GM11168 (cell line): Measurements from ENCODE around the gene D2HGDH.
"Not testable (repeated sequence)": the region's sequence is repeated elsewhere in the genome, so short reads cannot be mapped to it uniquely, and the experiment has no call there.

ENCODE experiments used
- in situ Hi-C: fragments of 300-500 bp; cut with MboI; formaldehyde crosslinking; loops from one replicate; pipeline ENCODE4 v1.12.0; 2022; ENCODE audit warnings: low sequenced_read_pairs; ENCODE audit not compliant: unreplicated experiment

Gene D2HGDH

DNA sequence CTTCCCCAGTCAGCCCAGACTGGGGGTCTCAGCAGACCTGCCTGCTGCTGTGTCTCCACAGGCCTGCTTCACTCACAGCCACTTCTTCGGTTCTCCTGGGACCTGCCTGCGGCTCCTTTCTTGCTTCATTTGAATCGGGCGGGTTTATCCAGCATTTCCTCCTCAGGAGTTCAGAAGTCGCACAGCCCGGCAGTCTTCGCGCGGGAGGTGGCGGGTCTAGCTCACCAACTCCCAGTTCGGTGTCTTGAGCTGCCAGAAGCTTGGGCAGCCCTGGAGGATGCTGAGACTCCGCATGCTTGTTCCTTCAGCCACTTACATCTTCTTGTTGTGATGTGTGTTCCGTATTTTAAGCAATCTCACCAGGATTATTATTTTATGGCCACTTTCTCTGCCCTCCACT is 10.8 kb downstream of the D2HGDH start:
- in situ Hi-C loops: loop anchor here (10.0 kb wide), 1 partner anchor 50 kb away; no protein-coding TSS in a partner anchor

DNA sequence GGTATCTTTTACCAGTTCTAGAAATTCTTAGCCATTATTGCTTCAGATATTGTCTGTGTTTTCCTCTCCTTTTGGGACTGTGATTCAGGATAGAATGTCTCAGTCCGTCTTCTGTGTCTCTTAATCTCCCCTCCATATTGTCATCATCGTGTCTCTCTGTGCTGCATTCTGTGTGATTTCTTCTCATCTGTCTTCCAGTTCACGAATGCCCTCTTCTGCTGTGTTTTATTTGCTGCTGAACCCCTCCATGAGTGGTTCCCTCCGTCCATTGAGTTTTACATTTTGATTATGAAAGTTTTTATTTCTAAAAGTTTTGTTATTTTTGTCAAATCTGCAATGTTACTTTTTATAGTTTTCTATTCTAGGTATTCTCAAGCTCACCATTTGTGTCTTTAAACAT is 11.7 kb downstream of the D2HGDH start:
- in situ Hi-C loops: loop anchor here (10.0 kb wide), 1 partner anchor 49 kb away; no protein-coding TSS in a partner anchor

DNA sequence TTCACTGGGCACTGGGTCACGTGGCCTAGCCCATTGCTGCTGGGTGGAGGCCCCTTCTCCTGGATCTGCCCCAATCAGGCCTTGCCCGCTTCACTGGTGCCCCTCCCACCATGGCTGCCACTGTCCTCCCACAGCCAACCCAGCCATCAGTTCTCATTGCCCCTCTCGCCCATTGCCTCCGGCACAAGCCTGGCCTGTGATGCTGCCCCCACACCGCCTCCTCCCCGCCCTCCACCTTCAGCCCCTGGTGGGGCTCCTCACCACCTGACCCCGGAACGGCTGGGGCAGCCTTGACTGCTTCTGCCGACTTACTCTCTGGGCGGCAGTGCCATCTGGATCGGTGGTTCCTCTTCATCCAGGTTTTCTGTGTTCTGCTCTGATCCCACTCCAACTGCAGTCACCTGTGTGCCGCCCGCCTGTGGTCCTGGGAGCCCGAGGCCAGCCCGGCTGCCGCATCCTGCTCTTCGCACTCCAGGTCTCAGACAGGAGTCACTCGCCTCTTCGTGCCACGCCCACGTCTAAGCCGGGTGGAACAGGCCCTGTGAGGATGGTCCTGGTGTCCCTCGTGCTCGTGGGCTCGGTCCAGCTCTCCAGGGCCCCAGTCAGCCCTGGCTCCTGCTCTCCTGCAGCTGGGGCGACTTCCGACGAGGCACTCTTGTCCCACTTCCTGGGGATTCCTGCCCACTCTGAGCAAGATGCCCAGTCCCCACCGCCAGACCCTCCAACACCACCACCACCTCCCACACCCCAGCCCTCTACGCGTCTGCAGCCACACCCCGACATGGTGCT is 14.2 kb downstream of the D2HGDH start:
- in situ Hi-C loops: loop anchor here (10.0 kb wide), 1 partner anchor 46 kb away; no protein-coding TSS in a partner anchor

DNA sequence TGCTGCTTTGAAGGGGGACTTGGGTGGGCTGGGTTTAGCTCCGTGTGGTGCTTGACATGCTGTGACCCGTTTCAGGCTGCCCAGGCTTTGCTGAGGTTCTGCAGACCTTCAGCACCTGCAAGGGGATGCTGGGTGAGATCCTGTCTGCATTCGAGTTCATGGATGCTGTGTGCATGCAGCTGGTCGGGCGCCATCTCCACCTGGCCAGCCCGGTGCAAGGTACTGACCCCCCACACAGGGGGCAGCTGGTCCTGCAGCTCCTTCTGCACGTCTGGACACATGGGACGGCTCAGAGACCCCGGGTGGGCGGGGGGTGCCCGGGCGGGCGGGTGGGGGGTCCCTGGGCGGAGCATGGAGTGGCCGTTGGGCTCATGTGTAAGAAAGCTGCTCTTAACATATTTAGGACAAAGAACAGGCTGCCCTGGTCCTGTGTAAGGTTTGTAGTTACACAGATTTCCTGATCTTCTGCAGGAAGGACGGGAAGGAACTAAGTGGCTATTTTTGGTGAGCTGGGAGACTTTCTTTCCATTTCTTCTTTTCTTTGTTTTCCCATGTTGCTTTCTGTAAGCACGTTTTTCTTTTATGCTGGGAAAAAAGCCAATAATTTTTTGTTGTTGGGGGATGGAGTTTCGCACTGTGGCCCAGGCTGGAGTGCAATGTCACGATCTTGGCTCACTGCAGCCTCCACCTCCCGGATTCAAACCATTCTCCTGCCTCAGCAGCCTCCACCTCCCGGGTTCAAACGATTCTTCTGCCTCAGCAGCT is 15.8 kb downstream of the D2HGDH start:
- in situ Hi-C loops: no loop called here

DNA sequence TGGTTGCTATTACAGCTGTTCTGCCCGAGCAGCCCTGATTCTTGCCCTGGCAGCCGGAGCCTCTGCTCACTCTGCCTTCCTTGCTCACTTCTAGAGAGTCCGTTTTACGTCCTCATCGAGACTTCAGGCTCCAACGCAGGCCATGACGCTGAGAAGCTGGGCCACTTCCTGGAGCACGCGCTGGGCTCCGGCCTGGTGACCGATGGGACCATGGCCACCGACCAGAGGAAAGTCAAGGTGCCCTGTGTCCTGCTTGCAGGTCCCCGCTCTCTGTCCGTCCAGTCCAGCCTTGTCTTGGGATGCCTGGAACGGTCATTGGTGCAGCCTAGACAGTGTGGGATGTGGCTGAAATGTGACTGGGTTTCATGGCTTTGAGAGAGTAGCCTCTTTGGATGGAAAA is 16.7 kb downstream of the D2HGDH start:
- in situ Hi-C loops: no loop called here

DNA sequence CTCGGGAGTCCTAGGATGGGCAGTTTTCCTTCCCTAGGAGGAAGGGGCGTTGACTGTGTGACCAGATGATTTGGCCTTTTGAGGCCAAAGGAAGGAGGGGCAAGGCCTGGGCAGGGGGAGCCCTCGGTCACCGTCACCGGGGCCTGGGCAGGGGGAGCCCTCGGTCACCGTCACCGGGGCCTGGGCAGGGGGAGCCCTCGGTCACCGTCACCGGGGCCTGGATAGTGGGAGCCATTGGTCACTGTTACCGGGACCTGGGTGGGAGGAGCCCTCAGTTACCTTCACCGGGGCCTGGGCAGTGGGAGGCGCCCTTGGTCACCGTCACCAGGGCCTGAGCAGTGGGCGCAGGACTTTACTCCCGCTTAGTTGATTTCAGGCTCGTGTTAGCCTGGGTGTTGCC is 17.3 kb downstream of the D2HGDH start:
- in situ Hi-C loops: no loop called here

DNA sequence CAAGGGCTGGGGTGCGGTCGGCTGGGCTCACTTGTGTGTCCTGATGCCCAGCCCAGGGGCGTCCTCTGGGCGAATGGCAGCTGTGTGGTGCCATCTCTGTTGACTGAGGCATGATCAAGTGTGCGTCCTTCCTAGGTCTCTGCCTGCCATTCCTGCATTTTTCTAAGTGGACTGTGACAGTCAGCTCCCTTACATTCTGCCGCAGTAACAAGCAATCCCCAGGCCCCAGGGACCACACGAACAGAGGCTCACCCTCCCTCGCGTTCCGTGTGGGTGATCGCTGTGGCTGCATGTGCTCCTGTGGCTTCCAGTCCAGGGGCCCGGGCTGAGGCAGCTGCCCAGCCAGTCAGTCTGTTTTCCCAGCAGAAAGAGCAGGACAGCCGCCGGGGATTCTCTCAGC is 17.8 kb downstream of the D2HGDH start:
- in situ Hi-C loops: no loop called here

DNA sequence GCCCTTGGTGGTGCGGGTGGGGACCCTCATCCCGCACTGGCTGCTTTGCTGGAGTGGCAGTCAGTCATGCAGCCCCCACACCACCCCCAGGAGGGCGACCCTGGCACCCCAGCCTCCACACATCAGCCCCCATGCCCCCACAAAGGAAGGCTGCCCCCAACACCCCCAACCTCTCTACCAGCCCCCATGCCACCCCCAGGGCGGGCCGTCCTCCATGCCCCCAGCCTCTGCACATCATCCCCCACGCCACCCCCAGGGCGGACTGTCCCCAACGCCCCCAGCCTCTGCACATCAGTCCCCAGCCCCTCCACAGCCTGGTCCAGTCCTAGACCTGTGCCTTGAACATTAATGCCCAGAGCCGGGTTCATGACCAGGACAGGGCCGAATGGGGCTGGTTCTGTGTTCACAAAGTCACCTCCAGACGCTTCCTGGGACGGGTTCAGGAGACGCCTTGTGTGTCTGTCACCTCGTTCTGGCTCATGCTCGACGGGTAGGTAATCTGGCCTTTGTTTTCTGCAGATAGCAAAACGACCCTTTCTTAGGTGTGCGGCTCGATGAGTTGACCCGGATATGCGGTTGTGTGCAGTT is 18.4 kb downstream of the D2HGDH start:
- in situ Hi-C loops: no loop called here

DNA sequence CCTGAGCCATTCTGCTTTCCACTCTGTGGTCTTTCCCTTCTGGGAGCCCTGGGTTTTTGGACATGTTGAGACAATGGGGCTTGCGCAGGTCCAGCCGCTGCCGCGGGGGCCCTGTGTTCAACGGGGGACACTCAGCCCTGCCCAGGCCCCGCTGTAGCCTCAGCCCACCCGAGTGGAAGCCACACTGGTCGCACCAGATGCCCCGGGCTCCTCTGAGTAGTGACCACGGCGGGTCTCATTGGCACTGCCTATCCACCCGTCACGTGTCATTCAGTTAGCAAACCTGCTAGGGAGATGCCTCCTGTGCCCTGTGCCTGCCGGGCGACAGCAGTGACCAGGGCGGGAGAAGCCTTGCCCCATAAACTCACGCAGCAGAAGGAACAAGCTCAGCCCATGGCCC is 19.1 kb downstream of the D2HGDH start:
- in situ Hi-C loops: no loop called here

DNA sequence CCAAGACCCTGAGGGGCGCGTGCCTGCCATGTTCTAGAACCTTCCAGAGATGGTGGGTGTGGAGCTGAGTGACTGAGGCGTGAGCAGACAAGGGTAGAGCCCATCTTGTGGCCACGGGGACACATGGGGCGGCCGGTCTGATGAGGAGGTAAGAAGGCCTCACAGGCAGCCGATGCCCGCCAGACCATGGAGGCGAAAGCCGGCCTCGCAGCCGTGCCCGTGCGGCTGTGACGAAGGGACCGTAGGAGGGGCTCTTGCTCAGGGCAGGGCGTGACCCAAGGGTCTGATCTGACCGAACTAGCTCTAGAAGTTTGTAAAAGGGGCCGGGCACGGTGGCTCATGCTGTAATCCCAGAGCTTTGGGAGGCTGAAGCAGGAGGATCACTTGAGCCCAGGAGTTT is 19.6 kb downstream of the D2HGDH start:
- in situ Hi-C loops: no loop called here

DNA sequence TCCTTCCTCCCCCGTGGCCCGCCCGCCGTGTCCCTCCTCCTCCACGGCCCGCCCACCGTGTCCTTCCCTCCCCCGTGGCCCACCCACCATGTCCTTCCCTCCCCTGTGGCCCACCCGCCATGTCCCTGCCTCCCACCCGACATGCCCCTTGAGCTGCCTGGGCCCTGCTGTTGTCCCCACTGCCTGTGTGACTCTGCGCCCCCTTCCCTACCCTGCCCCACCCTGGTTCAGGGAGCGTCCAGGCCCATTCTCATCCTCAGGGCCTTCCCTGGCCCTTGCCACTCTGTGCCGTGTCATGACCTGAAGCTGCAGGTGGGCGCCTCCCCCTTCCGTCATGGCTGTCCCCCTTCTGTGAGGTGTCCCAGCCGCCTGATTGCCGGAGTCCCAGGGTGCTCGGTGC is 20.7 kb downstream of the D2HGDH start:
- in situ Hi-C loops: no loop called here

DNA sequence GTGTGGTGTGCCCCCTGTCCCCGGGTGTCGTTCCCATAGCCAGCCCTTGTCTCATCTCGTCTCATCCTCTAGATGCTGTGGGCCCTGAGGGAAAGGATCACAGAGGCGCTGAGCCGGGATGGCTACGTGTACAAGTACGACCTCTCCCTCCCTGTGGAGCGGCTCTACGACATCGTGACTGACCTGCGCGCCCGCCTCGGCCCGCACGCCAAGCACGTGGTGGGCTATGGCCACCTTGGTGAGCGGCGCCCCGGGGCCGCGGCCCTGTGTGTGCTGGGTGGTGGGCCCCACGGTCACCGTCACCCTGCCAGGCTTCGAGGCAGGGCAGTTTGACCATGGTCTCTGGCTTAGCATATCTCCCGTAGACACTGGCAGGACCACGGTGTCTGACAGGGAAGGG is 21.3 kb downstream of the D2HGDH start:
- in situ Hi-C loops: no loop called here

DNA sequence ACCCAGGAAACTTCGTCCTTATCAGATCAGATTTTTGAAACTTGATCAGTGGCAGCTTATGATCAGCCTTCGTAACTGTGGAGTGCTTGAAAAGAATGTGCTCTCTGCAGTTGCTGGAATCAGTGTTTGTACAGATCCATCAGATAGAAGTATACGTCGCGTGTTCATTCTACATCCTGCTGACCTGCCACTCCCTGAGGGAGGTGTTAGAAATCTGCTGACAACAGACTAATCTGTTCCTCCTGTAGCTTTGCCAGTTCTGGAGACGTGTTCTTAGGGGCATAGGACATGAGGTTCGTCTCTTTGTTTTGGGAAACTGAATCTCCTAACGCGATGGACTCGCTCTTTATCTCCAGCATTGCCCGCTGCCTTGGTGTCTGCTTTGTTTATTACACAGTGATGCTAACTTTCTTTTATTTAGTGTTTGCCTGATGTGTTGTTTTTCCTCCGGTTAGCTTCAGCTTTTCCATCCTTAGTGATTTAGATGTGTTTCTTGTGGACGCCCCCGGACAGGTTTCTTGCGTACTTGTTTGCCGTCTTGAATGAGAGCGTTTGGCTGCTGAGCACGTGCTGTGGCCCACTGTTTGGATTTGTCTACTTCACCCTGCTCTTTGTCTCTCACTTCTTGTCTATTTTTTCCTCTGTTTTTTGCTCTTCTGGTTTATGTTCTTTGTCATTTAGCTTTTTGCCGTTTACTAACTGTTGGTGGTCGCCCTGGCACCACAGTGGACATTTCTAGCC is 24.8 kb downstream of the D2HGDH start:
- in situ Hi-C loops: no loop called here

DNA sequence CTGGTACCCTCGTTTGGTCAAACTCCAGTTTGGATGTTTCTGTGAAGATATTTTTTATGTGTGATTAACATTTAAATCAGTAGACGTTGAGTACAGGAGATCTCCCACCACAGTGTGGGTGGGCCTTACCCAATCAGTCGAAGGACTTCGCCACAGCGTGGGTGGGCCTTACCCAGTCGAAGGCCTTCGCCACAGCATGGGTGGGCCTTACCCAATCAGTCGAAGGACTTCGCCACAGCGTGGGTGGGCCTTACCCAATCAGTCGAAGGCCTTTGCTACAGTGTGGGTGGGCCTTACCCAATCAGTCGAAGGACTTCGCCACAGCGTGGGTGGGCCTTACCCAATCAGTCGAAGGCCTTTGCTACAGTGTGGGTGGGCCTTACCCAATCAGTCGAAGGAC is 25.5 kb downstream of the D2HGDH start:
- in situ Hi-C loops: not testable (repeated sequence)

DNA sequence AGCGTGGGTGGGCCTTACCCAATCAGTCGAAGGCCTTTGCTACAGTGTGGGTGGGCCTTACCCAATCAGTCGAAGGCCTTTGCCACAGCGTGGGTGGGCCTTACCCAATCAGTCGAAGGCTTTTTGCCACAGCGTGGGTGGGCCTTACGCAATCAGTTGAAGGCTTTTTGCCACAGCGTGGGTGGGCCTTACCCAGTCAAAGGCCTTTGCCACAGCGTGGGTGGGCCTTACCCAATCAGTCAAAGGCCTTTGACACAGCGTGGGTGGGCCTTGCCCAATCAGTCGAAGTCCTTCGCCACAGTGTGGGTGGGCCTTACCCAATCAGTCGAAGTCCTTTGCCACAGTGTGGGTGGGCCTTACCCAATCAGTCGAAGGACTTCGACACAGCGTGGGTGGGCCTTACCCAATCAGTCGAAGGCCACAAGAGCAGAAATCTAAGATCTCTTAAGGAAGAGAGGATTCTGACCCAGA is 25.9 kb downstream of the D2HGDH start:
- in situ Hi-C loops: no loop called here

DNA sequence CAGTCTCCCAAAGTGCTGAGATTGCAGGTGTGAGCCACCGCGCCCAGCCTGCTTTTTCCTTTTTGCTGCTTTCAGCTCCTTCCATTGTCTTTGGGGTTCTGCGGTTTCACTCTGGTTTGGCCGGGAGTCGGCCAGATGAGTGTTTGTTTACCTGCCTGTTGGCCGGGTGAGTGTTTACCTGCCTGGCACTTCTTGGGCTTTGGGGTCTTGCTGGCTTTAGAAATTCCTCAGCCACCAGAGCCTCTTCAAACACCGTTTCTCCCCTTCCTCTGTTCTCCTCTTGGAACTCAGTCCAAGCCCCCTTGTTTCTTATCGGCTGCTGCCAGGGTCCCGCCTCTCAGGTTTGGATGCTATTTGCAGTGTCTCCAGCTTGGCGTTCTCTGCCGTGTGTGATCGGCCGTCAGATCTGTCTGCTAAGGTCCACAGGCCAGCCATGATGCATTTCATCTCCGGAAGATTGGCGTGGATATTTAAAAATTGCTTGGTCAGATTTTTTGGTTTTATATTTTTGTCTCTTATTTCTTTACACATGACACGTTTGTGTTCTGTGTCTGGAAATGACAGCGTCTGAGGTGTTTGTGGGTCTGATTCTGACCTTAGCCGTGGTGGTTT is 28.0 kb downstream of the D2HGDH start:
- in situ Hi-C loops: no loop called here

DNA sequence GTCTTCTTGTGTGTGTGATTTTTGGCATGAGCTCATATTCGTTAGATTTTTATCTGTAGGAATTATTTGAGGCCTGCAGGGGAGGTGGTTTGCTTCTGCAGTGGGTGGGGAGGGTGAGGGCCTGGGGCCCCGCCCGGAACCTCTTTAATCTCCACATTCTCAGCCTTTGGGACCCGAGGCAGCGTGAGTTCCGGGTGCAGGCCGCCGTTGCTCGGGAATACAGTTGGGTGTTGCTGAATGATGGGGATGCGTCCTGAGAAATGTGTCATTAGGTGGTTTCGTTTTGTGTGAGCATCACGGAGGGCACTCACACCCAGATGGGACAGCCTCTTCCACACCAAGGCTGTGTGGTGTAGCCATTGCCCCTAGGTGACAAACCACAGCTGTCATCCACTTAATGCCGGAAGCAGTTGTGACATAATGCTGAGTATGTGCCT is 28.5 kb downstream of the D2HGDH start:
- in situ Hi-C loops: no loop called here

DNA sequence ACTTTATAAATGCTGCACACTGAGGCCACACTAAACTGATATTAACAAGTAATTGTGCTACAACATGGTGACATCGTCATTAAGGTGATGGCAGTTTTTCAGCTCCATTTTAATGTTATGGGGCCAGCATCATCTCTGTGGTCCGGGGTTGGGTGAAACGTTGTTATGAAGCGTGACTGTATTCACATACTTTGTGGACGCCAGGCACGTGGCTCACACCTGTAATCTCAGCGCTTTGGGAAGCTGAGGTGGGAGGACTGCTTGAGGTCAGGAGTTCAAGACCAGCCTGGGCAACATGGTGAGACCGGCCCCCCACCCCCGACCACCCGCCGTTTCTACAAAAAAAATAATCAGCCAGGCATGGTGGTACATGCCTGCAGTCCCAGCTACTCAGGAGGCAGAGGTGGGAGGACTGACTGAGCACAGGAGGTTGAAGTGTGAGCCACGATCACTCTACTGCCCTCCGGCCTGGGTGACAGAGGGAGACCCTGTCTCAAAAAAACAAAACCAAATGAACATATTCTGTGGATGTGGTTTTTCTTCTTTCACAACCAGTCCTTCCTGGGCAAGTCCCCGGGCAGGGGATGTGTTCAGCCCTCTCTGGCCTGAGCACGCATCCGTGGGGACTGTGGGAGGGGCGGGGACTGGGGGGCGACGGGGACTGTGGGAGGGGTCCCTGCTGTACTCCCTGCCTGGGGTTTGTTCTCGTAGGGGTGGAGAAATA is 29.3 kb downstream of the D2HGDH start:
- in situ Hi-C loops: no loop called here
